DOHH2 (cell line): ENCODE results near the gene MFN2.

Source experiments
- H3F3A ChIP-seq: fragments of 200-600 bp; sonication (generic), shearing (Covaris generic); 2 replicates; pipeline ENCODE4 v1.6.0; 2016; ENCODE audit warnings: antibody characterized with exemption, mild to moderate bottlenecking; ENCODE audit not compliant: control insufficient read depth, insufficient read depth
- H3K27ac ChIP-seq: fragments of 200-600 bp; sonication (generic); 2 replicates; pipeline ENCODE4 v1.5.1; 2014; ENCODE audit warnings: low read depth, mild to moderate bottlenecking, low read length, moderate library complexity
- H3K27me3 ChIP-seq: fragments of 200-600 bp; sonication (generic); 2 replicates; pipeline ENCODE4 v1.6.1; 2014; ENCODE audit warnings: mild to moderate bottlenecking, low read length, mixed read lengths; ENCODE audit not compliant: control insufficient read depth
- H3K36me3 ChIP-seq: fragments of 200-600 bp; sonication (generic); 2 replicates; pipeline ENCODE4 v1.6.1; 2014; ENCODE audit warnings: mild to moderate bottlenecking, low read length, moderate library complexity, mixed read lengths; ENCODE audit not compliant: control insufficient read depth
- H3K4me1 ChIP-seq: fragments of 200-600 bp; sonication (generic); 2 replicates; pipeline ENCODE4 v1.6.1; 2014; ENCODE audit warnings: mild to moderate bottlenecking, low read length, mixed read lengths; ENCODE audit not compliant: control insufficient read depth
- H3K4me2 ChIP-seq: fragments of 200-600 bp; sonication (generic); 2 replicates; pipeline ENCODE4 v1.6.0; 2014; ENCODE audit warnings: mild to moderate bottlenecking, low read length, moderate library complexity
- H3K4me3 ChIP-seq: fragments of 200-600 bp; sonication (generic); 2 replicates; pipeline ENCODE4 v1.5.1; 2014; ENCODE audit warnings: mild to moderate bottlenecking, low read length, mixed read lengths
- H3K79me2 ChIP-seq: fragments of 200-600 bp; sonication (generic); 2 replicates; pipeline ENCODE4 v1.6.1; 2014; ENCODE audit warnings: mild to moderate bottlenecking, low read length, mixed read lengths; ENCODE audit not compliant: control insufficient read depth
- H3K9me2 ChIP-seq: fragments of 200-600 bp; sonication (generic); replicated peaks from 2 replicates; pipeline ENCODE4 v1.6.1; 2014; ENCODE audit warnings: mild to moderate bottlenecking, low read length, mixed read lengths; ENCODE audit not compliant: control insufficient read depth
- H3K9me3 ChIP-seq: fragments of 200-600 bp; sonication (generic); 2 replicates; pipeline ENCODE4 v1.6.1; 2014; ENCODE audit warnings: antibody characterized with exemption, low read length, mixed read lengths; ENCODE audit not compliant: control insufficient read depth, insufficient read depth
- H4K20me1 ChIP-seq: fragments of 200-600 bp; sonication (generic); 2 replicates; pipeline ENCODE4 v1.6.0; 2014; ENCODE audit warnings: low read depth, mild to moderate bottlenecking, antibody characterized with exemption, low read length, moderate library complexity; ENCODE audit not compliant: control insufficient read depth, insufficient read depth
- CTCF ChIP-seq: fragments of 200-600 bp; sonication (generic); IDR thresholded peaks from one replicate; pipeline ENCODE4 v1.5.1; 2014; ENCODE audit warnings: antibody characterized with exemption, mild to moderate bottlenecking, low read depth, low read length; ENCODE audit not compliant: poor library complexity, severe bottlenecking
- EZH2phosphoT487 ChIP-seq: fragments of 200-600 bp; sonication (generic); IDR thresholded peaks from 2 replicates; pipeline ENCODE4 v1.6.1; 2017; ENCODE audit warnings: borderline replicate concordance, mild to moderate bottlenecking, antibody characterized with exemption, low read length, moderate library complexity, mixed read lengths

The MFN2 gene

DNA sequence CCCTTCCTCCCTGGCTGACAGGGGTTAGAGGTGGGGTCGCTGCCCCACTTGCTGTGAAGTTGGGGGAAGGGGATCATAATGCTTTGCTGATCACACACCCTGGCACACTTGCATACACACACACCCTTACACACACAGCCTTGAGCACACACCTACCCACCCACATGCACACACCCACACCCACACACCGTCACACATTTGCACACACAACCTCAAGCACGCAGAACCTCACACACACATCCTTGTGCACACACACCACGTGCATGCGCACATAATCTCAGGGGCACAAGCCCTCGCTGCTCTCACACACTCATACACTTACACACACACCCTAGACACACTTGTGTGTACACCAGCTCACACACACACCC lies 66.5 kb downstream of the MFN2 start:
- peaks cover 42% of the 10 kb centered on the region for H3K4me1 ChIP-seq
- H3K9me2 ChIP-seq: no peaks in the 10 kb centered on the region
- no peak overlapping the region for H3K27ac ChIP-seq
- H4K20me1 ChIP-seq: no peaks in the 10 kb centered on the region
- TF ChIP-seq EZH2phosphoT487 (no peak), CTCF (no peak)
- no peaks in the 10 kb centered on the region; the same call in 1 of the 2 replicates for H3F3A ChIP-seq
- H3K79me2 ChIP-seq: no peaks in the 10 kb centered on the region
- no peak overlapping the region for H3K4me3 ChIP-seq
- no peaks in the 10 kb centered on the region for H3K36me3 ChIP-seq
- peaks cover 44% of the 10 kb centered on the region for H3K27me3 ChIP-seq
- no peaks in the 10 kb centered on the region for H3K9me3 ChIP-seq
- no peak overlapping the region for H3K4me2 ChIP-seq

- H3K4me2 ChIP-seq: no peak overlapping the region
- H3F3A ChIP-seq: no peaks in the 10 kb centered on the region; the same call in 1 of the 2 replicates
- peaks cover 49% of the 10 kb centered on the region for H3K27me3 ChIP-seq
- H3K27ac ChIP-seq: no peak overlapping the region
- peaks cover 41% of the 10 kb centered on the region for H3K4me1 ChIP-seq
- no peak overlapping the region for H3K4me3 ChIP-seq
- H3K9me3 ChIP-seq: no peaks in the 10 kb centered on the region
- no peaks in the 10 kb centered on the region for H3K9me2 ChIP-seq
- no peaks in the 10 kb centered on the region for H3K79me2 ChIP-seq
- TF ChIP-seq CTCF (no peak), EZH2phosphoT487 (no peak)
- H3K36me3 ChIP-seq: no peaks in the 10 kb centered on the region
- no peaks in the 10 kb centered on the region for H4K20me1 ChIP-seq
Observed at GRCh38 chr1:12047120-12047876, 67.1 kb downstream of the MFN2 start.

GRCh38 chr1:12048372-12048771 lies 68.1 kb downstream of the MFN2 start:
- Histone ChIP-seq H4K20me1 (no peaks in the 10 kb centered on the region), H3K9me3 (no peaks in the 10 kb centered on the region), H3K27ac (no peak overlapping the region), H3K79me2 (no peaks in the 10 kb centered on the region), H3K9me2 (no peaks in the 10 kb centered on the region), H3K27me3 (peaks cover 56% of the 10 kb centered on the region), H3K4me1 (peaks cover 41% of the 10 kb centered on the region), H3K36me3 (no peaks in the 10 kb centered on the region), H3F3A (no peaks in the 10 kb centered on the region; the same call in 1 of the 2 replicates), H3K4me2 (no peak overlapping the region), H3K4me3 (no peak overlapping the region)
- TF ChIP-seq EZH2phosphoT487: no peak
- TF ChIP-seq CTCF: no peak
